Progenitor cell of endocrine pancreas (in vitro differentiated cells): ENCODE data around the gene NSMF. TPM values are rescaled to one million over a fixed set of nuclear protein-coding genes. Genes with fewer than 3 reads are reported as not detected.

Experiments used
- DNase-seq: peaks from one replicate; pipeline ENCODE4 v3.0.0; 2021; ENCODE audit warnings: low spot score; ENCODE audit not compliant: unreplicated experiment
- H3K27ac Mint-ChIP-seq: 2 replicates; pipeline ENCODE4 v1.8.0; 2021; ENCODE audit warnings: mild to moderate bottlenecking, moderate library complexity, mixed read lengths
- H3K27me3 Mint-ChIP-seq: 2 replicates; pipeline ENCODE4 v1.8.0; 2021; ENCODE audit warnings: mixed read lengths
- H3K36me3 Mint-ChIP-seq: 2 replicates; pipeline ENCODE4 v1.8.0; 2022; ENCODE audit warnings: mixed read lengths; ENCODE audit not compliant: insufficient read depth
- H3K4me1 Mint-ChIP-seq: 2 replicates; pipeline ENCODE4 v1.8.0; 2021; ENCODE audit warnings: low read depth, mixed read lengths
- H3K4me3 Mint-ChIP-seq: 2 replicates; pipeline ENCODE4 v1.8.0; 2021; ENCODE audit warnings: low read depth, mild to moderate bottlenecking, moderate library complexity, mixed read lengths
- H3K9me3 Mint-ChIP-seq: 2 replicates; pipeline ENCODE4 v1.8.0; 2021; ENCODE audit warnings: low read depth, mixed read lengths
- CTCF ChIP-seq: fragments of 200-600 bp; sonication (generic); IDR thresholded peaks from one replicate; pipeline ENCODE4 v1.5.0; 2021; ENCODE audit warnings: antibody characterized with exemption, mild to moderate bottlenecking; ENCODE audit not compliant: unreplicated experiment
- total RNA-seq: library from RNA; stranded (reverse); gene quantifications from 2 replicates; pipeline ENCODE4 v1.2.1, GENCODE V29; 2021

Gene NSMF
- total RNA-seq, 1 donor from 2014 or later, result 57.4 TPM

GRCh38 chr9:137435980-137436760 is 23.0 kb downstream of the NSMF start:
- Mint-ChIP-seq H3K36me3 (no peaks in the 10 kb centered on the region), H3K27ac (no peak overlapping the region), H3K4me3 (no peak overlapping the region), H3K4me1 (peaks cover 1% of the 10 kb centered on the region), H3K27me3 (no peaks in the 10 kb centered on the region), H3K9me3 (no peaks in the 10 kb centered on the region)
- DNase-seq, result peak; percentile 15
- no peak for TF ChIP-seq CTCF

GRCh38 chr9:137435381-137435891 is 23.7 kb downstream of the NSMF start:
- H3K4me1 Mint-ChIP-seq, result peaks cover 1% of the 10 kb centered on the region
- H3K27me3 Mint-ChIP-seq, result no peaks in the 10 kb centered on the region
- H3K9me3 Mint-ChIP-seq, result no peaks in the 10 kb centered on the region
- DNase-seq, result no peak
- no peaks in the 10 kb centered on the region for H3K36me3 Mint-ChIP-seq
- TF ChIP-seq CTCF, result no peak
- no peak overlapping the region for H3K4me3 Mint-ChIP-seq
- H3K27ac Mint-ChIP-seq, result no peak overlapping the region

GRCh38 chr9:137434498-137435380 is 24.4 kb downstream of the NSMF start:
- no peaks in the 10 kb centered on the region for H3K9me3 Mint-ChIP-seq
- DNase-seq, result peak; percentile 10
- H3K4me1 Mint-ChIP-seq, result peaks cover 1% of the 10 kb centered on the region
- H3K4me3 Mint-ChIP-seq, result no peak overlapping the region
- no peak for TF ChIP-seq CTCF
- no peaks in the 10 kb centered on the region for H3K36me3 Mint-ChIP-seq
- H3K27ac Mint-ChIP-seq, result no peak overlapping the region
- H3K27me3 Mint-ChIP-seq, result no peaks in the 10 kb centered on the region

GRCh38 chr9:137433916-137434431 is 25.2 kb downstream of the NSMF start:
- Mint-ChIP-seq H3K36me3 (no peaks in the 10 kb centered on the region), H3K9me3 (no peaks in the 10 kb centered on the region), H3K27me3 (no peaks in the 10 kb centered on the region), H3K4me3 (no peak overlapping the region), H3K27ac (no peak overlapping the region), H3K4me1 (no peaks in the 10 kb centered on the region)
- no peak for TF ChIP-seq CTCF
- DNase-seq, result no peak

- TF ChIP-seq CTCF, result no peak
- H3K4me3 Mint-ChIP-seq, result no peak overlapping the region
- no peaks in the 10 kb centered on the region for H3K36me3 Mint-ChIP-seq
- no peaks in the 10 kb centered on the region for H3K27me3 Mint-ChIP-seq
- no peaks in the 10 kb centered on the region for H3K4me1 Mint-ChIP-seq
- no peak overlapping the region for H3K27ac Mint-ChIP-seq
- H3K9me3 Mint-ChIP-seq, result no peaks in the 10 kb centered on the region
- DNase-seq, result peak; percentile 11
Observed at GRCh38 chr9:137433349-137433915, 25.7 kb downstream of the NSMF start.
